Natural killer cell (primary cell): ENCODE measurements around the gene TMEM31. TPM values are rescaled to one million over a fixed set of nuclear protein-coding genes. Genes with fewer than 3 reads are reported as not detected.

ENCODE experiments used
- ATAC-seq, 3 donors: fragments of 150-1000 bp in 2 of 3; fragments of 200-7000 bp in 1 of 3; cut with Tn5 transposase; 1 replicate in 1 of 3; 2 replicates in 2 of 3; pipeline ENCODE4 v1.10.0; 2021; ENCODE audit warnings: mild to moderate bottlenecking in 2 of 3, moderate library complexity in 2 of 3
- DNase-seq, 2 donors: peaks; one replicate each; pipeline versions ENCODE4 v3.0.0 to v3.0.0-alpha.2; 2013 to 2021; ENCODE audit warnings: mixed read lengths in 1 of 2
- H3K27ac ChIP-seq: one replicate; pipeline ENCODE4 v1.5.1; 2013; ENCODE audit warnings: mild to moderate bottlenecking, low read length
- H3K27me3 ChIP-seq: one replicate; pipeline ENCODE4 v1.6.1; 2013; ENCODE audit warnings: low read length; ENCODE audit not compliant: control insufficient read depth, insufficient read depth
- H3K36me3 ChIP-seq: one replicate; pipeline ENCODE4 v1.6.1; 2013; ENCODE audit warnings: low read length; ENCODE audit not compliant: control insufficient read depth, insufficient read depth
- H3K4me1 ChIP-seq: one replicate; pipeline ENCODE4 v1.6.1; 2013; ENCODE audit warnings: low read length; ENCODE audit not compliant: control insufficient read depth, insufficient read depth
- H3K4me3 ChIP-seq: one replicate; pipeline ENCODE4 v1.5.1; 2013; ENCODE audit warnings: low read length
- H3K9me3 ChIP-seq: one replicate; pipeline ENCODE4 v1.6.1; 2013; ENCODE audit warnings: low read length; ENCODE audit not compliant: control insufficient read depth, insufficient read depth
- H3K27ac Mint-ChIP-seq, 2 donors: one replicate each; pipeline ENCODE4 v1.8.0; 2022; ENCODE audit warnings: mild to moderate bottlenecking in 2 of 2, mixed read lengths in 2 of 2, moderate library complexity in 1 of 2
- H3K27me3 Mint-ChIP-seq, 2 donors: one replicate each; pipeline ENCODE4 v1.8.0; 2022; ENCODE audit warnings: low read depth in 2 of 2, mixed read lengths in 2 of 2
- H3K36me3 Mint-ChIP-seq: one replicate; pipeline ENCODE4 v1.8.0; 2022; ENCODE audit warnings: mixed read lengths
- H3K4me1 Mint-ChIP-seq, 2 donors: one replicate each; pipeline ENCODE4 v1.8.0; 2022; ENCODE audit warnings: mixed read lengths in 2 of 2
- H3K4me3 Mint-ChIP-seq: one replicate; pipeline ENCODE4 v1.8.0; 2022; ENCODE audit warnings: mild to moderate bottlenecking, moderate library complexity, mixed read lengths
- H3K9me3 Mint-ChIP-seq, 2 donors: one replicate each; pipeline ENCODE4 v1.8.0; 2022; ENCODE audit warnings: mixed read lengths in 2 of 2
- CTCF ChIP-seq: fragments of 200-600 bp; IDR thresholded peaks from one replicate; pipeline ENCODE4 v1.8.0; 2022; ENCODE audit warnings: antibody characterized with exemption
- WGBS: methylation state at CpG from one replicate; pipeline ENCODE4 v1.1.7; 2013; ENCODE audit warnings: missing lambda C conversion rate; ENCODE audit not compliant: insufficient coverage; 5-methylcytosine and 5-hydroxymethylcytosine counted together
- intact Hi-C: fragments of 100-400 bp; cut with micrococcal nuclease; formaldehyde crosslinking; loops from one replicate; pipeline ENCODE4 v1.14.2; 2022
- total RNA-seq, 4 donors: library from RNA; stranded (reverse); fragments of 120-200 nt in 1 of 4; gene quantifications; one replicate each; pipeline versions ENCODE4 v1.2.3 to v1.2.4, GENCODE V29; 2013 to 2022

The TMEM31 gene
- total RNA-seq, 3 donors from 2014 or later (not counting 1 experiment from before 2014, with no cell fraction given) = not detected

- Histone ChIP-seq H3K27me3 (no peaks in the 10 kb centered on the region), H3K4me1 (no peaks in the 10 kb centered on the region), H3K9me3 (no peaks in the 10 kb centered on the region), H3K4me3 (no peak overlapping the region), H3K36me3 (no peaks in the 10 kb centered on the region), H3K27ac (no peak overlapping the region)
- intact Hi-C loops = no loop called here
- H3K4me3 Mint-ChIP-seq = no peak overlapping the region
- no peak overlapping the region for H3K27ac Mint-ChIP-seq
- WGBS = 63% methylated on average over 2 of the region's 2 CpGs
- no peak for TF ChIP-seq CTCF
- no peaks in the 10 kb centered on the region for H3K9me3 Mint-ChIP-seq
- DNase-seq (no peak), ATAC-seq (no peak)
- no peaks in the 10 kb centered on the region for H3K4me1 Mint-ChIP-seq
- H3K36me3 Mint-ChIP-seq = no peaks in the 10 kb centered on the region
- peaks cover 4 to 12% of the 10 kb centered on the region in 2 donors for H3K27me3 Mint-ChIP-seq
These were observed 6.3 kb downstream of the TMEM31 start for GRCh38 chrX:103716962-103717361.

GRCh38 chrX:103718120-103718519, 7.4 kb downstream of the TMEM31 start:
- Mint-ChIP-seq H3K27ac (no peak overlapping the region), H3K9me3 (no peaks in the 10 kb centered on the region), H3K36me3 (no peaks in the 10 kb centered on the region), H3K4me1 (no peaks in the 10 kb centered on the region), H3K27me3 (peaks cover 4 to 10% of the 10 kb centered on the region in 2 donors), H3K4me3 (no peak overlapping the region)
- H3K36me3 ChIP-seq = no peaks in the 10 kb centered on the region
- DNase-seq (no peak), ATAC-seq (no peak)
- no peaks in the 10 kb centered on the region for H3K4me1 ChIP-seq
- H3K4me3 ChIP-seq = no peak overlapping the region
- no peaks in the 10 kb centered on the region for H3K9me3 ChIP-seq
- 74% methylated on average over 3 of the region's 4 CpGs for WGBS
- H3K27ac ChIP-seq = no peak overlapping the region
- TF ChIP-seq CTCF = no peak
- intact Hi-C loops = no loop called here
- H3K27me3 ChIP-seq = no peaks in the 10 kb centered on the region

- WGBS = 94% methylated on average over 3 of the region's 3 CpGs
- Histone ChIP-seq H3K4me1 (no peaks in the 10 kb centered on the region), H3K27ac (no peak overlapping the region), H3K36me3 (no peaks in the 10 kb centered on the region), H3K27me3 (no peaks in the 10 kb centered on the region), H3K9me3 (no peaks in the 10 kb centered on the region), H3K4me3 (no peak overlapping the region)
- Mint-ChIP-seq H3K4me1 (no peaks in the 10 kb centered on the region), H3K27me3 (peaks cover 0 to 10% of the 10 kb centered on the region in 2 donors), H3K36me3 (no peaks in the 10 kb centered on the region), H3K9me3 (no peaks in the 10 kb centered on the region), H3K4me3 (no peak overlapping the region), H3K27ac (no peak overlapping the region)
- DNase-seq = no peak
- intact Hi-C loops = no loop called here
- no peak for ATAC-seq
- no peak for TF ChIP-seq CTCF
These were observed 11.8 kb downstream of the TMEM31 start for GRCh38 chrX:103722505-103722904.

GRCh38 chrX:103726477-103726876, 15.8 kb downstream of the TMEM31 start:
- no peak for DNase-seq
- peaks cover 0 to 2% of the 10 kb centered on the region in 2 donors for H3K27me3 Mint-ChIP-seq

More at GRCh38 chrX:103726477-103726876, 15.8 kb downstream of the TMEM31 start:
- no peak for ATAC-seq
- Mint-ChIP-seq H3K4me1 (peaks cover 8 to 14% of the 10 kb centered on the region in 2 donors), H3K4me3 (no peak overlapping the region), H3K36me3 (no peaks in the 10 kb centered on the region), H3K27ac (no peak overlapping the region), H3K9me3 (no peaks in the 10 kb centered on the region)
- no peaks in the 10 kb centered on the region for H3K9me3 ChIP-seq
- H3K36me3 ChIP-seq = no peaks in the 10 kb centered on the region
- no peak overlapping the region for H3K4me3 ChIP-seq
- H3K27me3 ChIP-seq = no peaks in the 10 kb centered on the region
- WGBS = 72% methylated on average over 5 of the region's 5 CpGs
- H3K4me1 ChIP-seq = peaks cover 4% of the 10 kb centered on the region
- no peak for TF ChIP-seq CTCF
- no peak overlapping the region for H3K27ac ChIP-seq
- intact Hi-C loops = no loop called here
